A549 (cell line): ENCODE results near the gene MAPT. TPM values are rescaled to one million over a fixed set of nuclear protein-coding genes. Genes with fewer than 3 reads are reported as not detected.
"Not testable (repeated sequence)": the region's sequence is repeated elsewhere in the genome, so short reads cannot be mapped to it uniquely, and the experiment has no call there.

ENCODE experiments used
- ATAC-seq, 2 experiments: fragments of 200-7000 bp in 1 of 2; fragments of >200 bp in 1 of 2; cut with Nextera tagmentation in 1 of 2; cut with Tn5 transposase in 1 of 2; 3 replicates each; pipeline versions ENCODE4 v1.8.0 to v1.9.1; 2018 to 2020; ENCODE audit warnings: mild to moderate bottlenecking in 1 of 2, moderate library complexity in 1 of 2
- CTCF ChIA-PET: fragments of 300-600 bp; sonication (Branson Sonifier 250); formaldehyde crosslinking; extraction: SDS; loops from one replicate; lab custom pipeline; 2021; ENCODE audit warnings: antibody characterized with exemption, inconsistent platforms; lab: Yijun Ruan, JAX
- POLR2A ChIA-PET: fragments of 350-600 bp; formaldehyde crosslinking; extraction: SDS; loops from one replicate; lab custom pipeline; 2021; ENCODE audit warnings: antibody characterized with exemption, inconsistent platforms; lab: Yijun Ruan, JAX
- DNase-seq, 2 experiments: peaks; one replicate each; pipeline versions ENCODE4 v3.0.0 to v3.0.0-alpha.2; 2011 to 2016; ENCODE audit warnings: low read depth in 1 of 2, low spot score in 1 of 2
- FAIRE-seq: peaks from 2 replicates; lab custom pipeline; 2011; peaks lifted over from hg19 to GRCh38; lab: Jason Lieb, UNC
- H3K27ac ChIP-seq, 2 experiments: fragments of >200 bp; sonication (Bioruptor Twin); formaldehyde crosslinking; 3 replicates each; pipeline ENCODE4 v1.5.1; 2016 to 2017
- H3K4me1 ChIP-seq: fragments of >200 bp; sonication (Bioruptor Twin); formaldehyde crosslinking; 3 replicates; pipeline ENCODE4 v1.6.1; 2016
- H3K4me2 ChIP-seq: fragments of >200 bp; sonication (Bioruptor Twin); formaldehyde crosslinking; 3 replicates; pipeline ENCODE4 v1.6.1; 2016
- H3K4me3 ChIP-seq: fragments of >200 bp; sonication (Bioruptor Twin); formaldehyde crosslinking; 3 replicates; pipeline ENCODE4 v1.5.1; 2016
- H3K9me3 ChIP-seq: fragments of >200 bp; sonication (Bioruptor Twin); formaldehyde crosslinking; 3 replicates; pipeline ENCODE4 v1.6.1; 2016
- EHMT2 ChIP-seq: fragments of 200-600 bp; sonication (generic); IDR thresholded peaks from 2 replicates; pipeline ENCODE4 v1.6.1; 2016; ENCODE audit warnings: antibody characterized with exemption, low read depth, mild to moderate bottlenecking, moderate library complexity
- EP300 ChIP-seq, 2 experiments: fragments of >200 bp; sonication (Bioruptor Twin); formaldehyde crosslinking; IDR thresholded peaks; 2 replicates in 1 of 2; 3 replicates in 1 of 2; pipeline ENCODE4 v1.6.1; 2016 to 2017
- GATA3 ChIP-seq: IDR thresholded peaks from 2 replicates; pipeline ENCODE4 v1.6.1; 2012; ENCODE audit warnings: borderline replicate concordance
- HOXB5 ChIP-seq: fragments of 250-450 bp; sonication (Bioruptor Pico); IDR thresholded peaks from 2 replicates; pipeline ENCODE4 v1.5.0; 2020; ENCODE audit warnings: mild to moderate bottlenecking, moderate library complexity
- JUNB ChIP-seq: fragments of >200 bp; sonication (Bioruptor Twin); formaldehyde crosslinking; IDR thresholded peaks from 2 replicates; pipeline ENCODE4 v1.6.1; 2016
- KDM1A ChIP-seq: fragments of 200-600 bp; sonication (generic); IDR thresholded peaks from 2 replicates; pipeline ENCODE4 v1.6.1; 2016; ENCODE audit warnings: low read depth, mild to moderate bottlenecking
- MAX ChIP-seq: IDR thresholded peaks from 2 replicates; pipeline ENCODE4 v1.6.1; 2012
- NFE2L2 ChIP-seq: fragments of 150-350 bp; conservative IDR thresholded peaks from 2 replicates; pipeline ENCODE4 v1.6.1; 2014; ENCODE audit warnings: low read length
- PHF8 ChIP-seq: fragments of 200-600 bp; sonication (generic); IDR thresholded peaks from 2 replicates; pipeline ENCODE4 v1.6.1; 2016; ENCODE audit warnings: low read depth, mild to moderate bottlenecking, antibody characterized with exemption, moderate library complexity, borderline replicate concordance
- POLR2A ChIP-seq: IDR thresholded peaks from 2 replicates; pipeline ENCODE4 v1.6.1; 2012; ENCODE audit warnings: mild to moderate bottlenecking, low read length
- POLR2AphosphoS2 ChIP-seq: conservative IDR thresholded peaks from 2 replicates; pipeline ENCODE4 v1.6.1; 2012; ENCODE audit warnings: low read length, improper control_type of control experiment, inconsistent platforms
- RAD21 ChIP-seq, 2 experiments: fragments of >200 bp in 1 of 2; sonication (Bioruptor Twin) in 1 of 2; formaldehyde crosslinking in 1 of 2; IDR thresholded peaks in 1 of 2; conservative IDR thresholded peaks in 1 of 2; 2 replicates in 1 of 2; 3 replicates in 1 of 2; pipeline ENCODE4 v1.6.1; 2012 to 2018; ENCODE audit warnings: inconsistent platforms in 1 of 2
- RFX5 ChIP-seq: fragments of 450-650 bp; IDR thresholded peaks from 2 replicates; pipeline ENCODE4 v1.7.1; 2014; ENCODE audit warnings: antibody characterized with exemption, mild to moderate bottlenecking, moderate library complexity
- SMC3 ChIP-seq: fragments of >200 bp; sonication (Bioruptor Twin); formaldehyde crosslinking; IDR thresholded peaks from 3 replicates; pipeline ENCODE4 v1.6.1; 2018; ENCODE audit warnings: inconsistent platforms
- SREBF2 ChIP-seq: fragments of 450-650 bp; IDR thresholded peaks from 2 replicates; pipeline ENCODE4 v1.6.1; 2014; ENCODE audit warnings: mild to moderate bottlenecking, moderate library complexity
- ZC3H11A ChIP-seq: fragments of 450-650 bp; IDR thresholded peaks from 2 replicates; pipeline ENCODE4 v1.6.1; 2014; ENCODE audit warnings: antibody characterized with exemption, mild to moderate bottlenecking
- ZFP36 ChIP-seq: fragments of 450-650 bp; IDR thresholded peaks from 2 replicates; pipeline ENCODE4 v1.6.1; 2014; ENCODE audit warnings: borderline replicate concordance; ENCODE audit not compliant: partially characterized antibody
- WGBS: methylation state at CpG from one replicate; pipeline ENCODE4 v1.1.6; 2017; ENCODE audit errors: missing lambda C conversion rate; 5-methylcytosine and 5-hydroxymethylcytosine counted together
- polyA plus RNA-seq, 4 experiments: library from polyadenylated mRNA; depleted of rRNA in 3 of 4; stranded (reverse); fragments of >200 nt; fragmentation: RNase III in 1 of 4; extraction: RNeasy Plus Mini Kit Qiagen cat#74134 plus additional on column Dnase treatment in 1 of 4; gene quantifications; 2 replicates in 3 of 4; 3 replicates in 1 of 4; pipeline ENCODE4 v1.2.3, GENCODE V29; 2011 to 2017
- TF ChIP-seq, protein P1 (sequence below): IDR thresholded peaks from 2 replicates; pipeline ENCODE4 v1.6.1; 2012; ENCODE audit warnings: low read depth, borderline replicate concordance
- TF ChIP-seq, protein P2 (sequence below): fragments of 150-350 bp; IDR thresholded peaks from 2 replicates; pipeline ENCODE4 v1.6.1; 2014; ENCODE audit warnings: low read depth, mild to moderate bottlenecking, low read length

Gene MAPT
- polyA plus RNA-seq, 2 of the 4 experiments (the other 2 are of a cell fraction) = 1.2 to 1.6 TPM

- ChIA-PET POLR2A (no interaction called here), CTCF (interaction anchor here (0.9 to 2.0 kb wide), 4 partner anchors 20 to 316 kb away, joined by 3 to 6 read pairs (median 5); no protein-coding TSS in a partner anchor)
- TF ChIP-seq PHF8 (no peak), GATA3 (no peak), EP300 (IDR thresholded peaks at IDR 0.05) (no peak), ZFP36 (no peak), HOXB5 (CRISPR knock-in tag) (no peak), NFE2L2 (no peak), MAX (no peak), RAD21 (conservative IDR thresholded peaks at IDR 0.05 in 1 of 2, IDR thresholded peaks at IDR 0.05 in 1 of 2) (no peak)
- ATAC-seq = no peak
- Histone ChIP-seq H3K4me1 (no peaks in the 10 kb centered on the region), H3K27ac (no peak overlapping the region), H3K4me3 (no peak overlapping the region), H3K9me3 (no peaks in the 10 kb centered on the region), H3K4me2 (no peak overlapping the region)
- WGBS = 97% methylated on average over 3 of the region's 3 CpGs
- no peak for DNase-seq
- no peak for FAIRE-seq
These were observed 61.7 kb downstream of the MAPT start for GRCh38 chr17:45956090-45956489.

- H3K27ac ChIP-seq, H3K4me3 ChIP-seq, H3K4me2 ChIP-seq, H3K9me3 ChIP-seq, POLR2A ChIA-PET, DNase-seq, ATAC-seq, H3K4me1 ChIP-seq, FAIRE-seq: not testable (repeated sequence)
- 81% methylated on average over 4 of the region's 4 CpGs for WGBS
- CTCF ChIA-PET = interaction anchor here (1.5 to 2.0 kb wide), 3 partner anchors 20 to 317 kb away, joined by 5 to 6 read pairs (median 5); no protein-coding TSS in a partner anchor
These were observed 62.4 kb downstream of the MAPT start for GRCh38 chr17:45956746-45957145.

DNA sequence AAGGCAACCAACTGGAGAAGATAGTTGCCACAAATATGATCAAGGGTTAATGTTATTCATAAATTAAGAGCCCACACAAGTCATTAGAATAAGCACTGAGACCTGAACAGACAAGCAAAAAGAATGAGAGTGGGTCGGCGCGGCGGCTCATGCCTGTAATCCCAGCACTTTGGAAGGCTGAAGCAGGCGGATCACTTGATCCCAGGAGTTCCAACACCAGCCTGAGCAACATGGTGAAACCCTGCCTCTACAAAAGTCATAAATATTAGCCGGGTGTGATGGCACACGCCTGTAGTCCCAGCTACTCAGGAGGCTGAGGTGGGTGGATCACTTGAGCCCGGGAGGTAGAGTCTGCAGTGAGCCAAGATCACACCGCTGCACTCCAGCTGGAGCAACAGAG is 64.0 kb downstream of the MAPT start:
- no peak overlapping the region for H3K4me2 ChIP-seq
- no peak for FAIRE-seq
- H3K9me3 ChIP-seq = no peaks in the 10 kb centered on the region
- WGBS = 93% methylated on average over 9 of the region's 9 CpGs
- no peak overlapping the region for H3K27ac ChIP-seq
- ATAC-seq = no peak
- DNase-seq = no peak
- H3K4me1 ChIP-seq = no peaks in the 10 kb centered on the region
- TF ChIP-seq POLR2AphosphoS2 = no peak
- TF ChIP-seq EHMT2 = no peak
- TF ChIP-seq, protein P1, sequence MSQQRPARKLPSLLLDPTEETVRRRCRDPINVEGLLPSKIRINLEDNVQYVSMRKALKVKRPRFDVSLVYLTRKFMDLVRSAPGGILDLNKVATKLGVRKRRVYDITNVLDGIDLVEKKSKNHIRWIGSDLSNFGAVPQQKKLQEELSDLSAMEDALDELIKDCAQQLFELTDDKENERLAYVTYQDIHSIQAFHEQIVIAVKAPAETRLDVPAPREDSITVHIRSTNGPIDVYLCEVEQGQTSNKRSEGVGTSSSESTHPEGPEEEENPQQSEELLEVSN = no peak
- TF ChIP-seq RFX5 = no peak
- no peak for TF ChIP-seq MAX
- TF ChIP-seq ZC3H11A = no peak
- no peak for TF ChIP-seq POLR2A
- TF ChIP-seq JUNB = no peak
- no peak for TF ChIP-seq KDM1A
- no peak for TF ChIP-seq SREBF2
- no peak for TF ChIP-seq HOXB5 (CRISPR knock-in tag)
- TF ChIP-seq, protein P2, sequence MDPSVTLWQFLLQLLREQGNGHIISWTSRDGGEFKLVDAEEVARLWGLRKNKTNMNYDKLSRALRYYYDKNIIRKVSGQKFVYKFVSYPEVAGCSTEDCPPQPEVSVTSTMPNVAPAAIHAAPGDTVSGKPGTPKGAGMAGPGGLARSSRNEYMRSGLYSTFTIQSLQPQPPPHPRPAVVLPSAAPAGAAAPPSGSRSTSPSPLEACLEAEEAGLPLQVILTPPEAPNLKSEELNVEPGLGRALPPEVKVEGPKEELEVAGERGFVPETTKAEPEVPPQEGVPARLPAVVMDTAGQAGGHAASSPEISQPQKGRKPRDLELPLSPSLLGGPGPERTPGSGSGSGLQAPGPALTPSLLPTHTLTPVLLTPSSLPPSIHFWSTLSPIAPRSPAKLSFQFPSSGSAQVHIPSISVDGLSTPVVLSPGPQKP = no peak
- no peak for TF ChIP-seq EP300 (IDR thresholded peaks at IDR 0.05)
- TF ChIP-seq SMC3 = no peak
- TF ChIP-seq NFE2L2 = no peak
- TF ChIP-seq PHF8 = no peak
- ChIA-PET CTCF (interaction anchor here (1.1 to 2.1 kb wide), 3 partner anchors 9 to 318 kb away, joined by 3 to 10 read pairs (median 3); no protein-coding TSS in a partner anchor), POLR2A (no interaction called here)
- H3K4me3 ChIP-seq = no peak overlapping the region
